HG02610 (cell line): ENCODE measurements around the gene RIPK3.
A peak's percentile ranks its signal among the peaks of the same experiment; 100 is the strongest.
"Not testable (repeated sequence)": the region's sequence is repeated elsewhere in the genome, so short reads cannot be mapped to it uniquely, and the experiment has no call there.

ENCODE experiments used
- ATAC-seq: cut with Tn5 transposase; IDR thresholded peaks from one replicate; pipeline ENCODE4 v1.9.1; 2021; ENCODE audit warnings: mild to moderate bottlenecking, moderate library complexity; ENCODE audit not compliant: unreplicated experiment

The RIPK3 gene

GRCh38 chr14:24339284-24340151 is at the start of gene RIPK3:
Gene RIPK3 (minus strand): TSS chr14:24339991. CDS start chr14:24339826, 165 bp downstream.
- peak; percentile 87 for ATAC-seq

DNA sequence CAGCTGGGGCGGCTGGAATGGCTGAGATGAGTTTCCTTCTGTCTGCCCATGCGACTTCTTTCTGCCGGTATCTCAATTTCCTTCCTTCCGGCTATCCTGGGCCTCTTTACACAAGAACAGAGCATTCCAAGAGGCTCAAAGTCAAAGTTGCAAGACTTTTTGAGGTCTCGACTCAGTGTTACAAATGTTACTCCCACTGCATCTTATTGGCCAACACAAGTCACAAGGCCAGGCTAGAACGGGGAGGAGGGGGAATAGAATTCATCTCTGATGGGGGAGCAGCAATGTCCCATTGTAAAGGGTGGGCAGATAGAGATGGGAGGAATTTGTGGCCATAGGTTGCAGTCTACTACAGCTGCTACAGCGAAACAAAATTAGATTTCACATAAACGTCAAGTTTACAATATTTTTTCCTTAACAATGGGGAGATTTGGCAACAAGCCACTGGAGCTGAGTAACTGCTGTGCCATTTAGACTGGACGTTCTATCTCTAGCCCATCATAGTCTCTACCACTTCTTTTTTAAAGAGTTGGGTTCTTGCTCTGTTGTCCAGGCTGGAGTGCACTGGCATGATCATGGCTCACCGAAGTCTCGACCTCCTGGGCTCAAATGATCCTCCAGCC is 49.5 kb upstream of the RIPK3 start:
- ATAC-seq: no peak

DNA sequence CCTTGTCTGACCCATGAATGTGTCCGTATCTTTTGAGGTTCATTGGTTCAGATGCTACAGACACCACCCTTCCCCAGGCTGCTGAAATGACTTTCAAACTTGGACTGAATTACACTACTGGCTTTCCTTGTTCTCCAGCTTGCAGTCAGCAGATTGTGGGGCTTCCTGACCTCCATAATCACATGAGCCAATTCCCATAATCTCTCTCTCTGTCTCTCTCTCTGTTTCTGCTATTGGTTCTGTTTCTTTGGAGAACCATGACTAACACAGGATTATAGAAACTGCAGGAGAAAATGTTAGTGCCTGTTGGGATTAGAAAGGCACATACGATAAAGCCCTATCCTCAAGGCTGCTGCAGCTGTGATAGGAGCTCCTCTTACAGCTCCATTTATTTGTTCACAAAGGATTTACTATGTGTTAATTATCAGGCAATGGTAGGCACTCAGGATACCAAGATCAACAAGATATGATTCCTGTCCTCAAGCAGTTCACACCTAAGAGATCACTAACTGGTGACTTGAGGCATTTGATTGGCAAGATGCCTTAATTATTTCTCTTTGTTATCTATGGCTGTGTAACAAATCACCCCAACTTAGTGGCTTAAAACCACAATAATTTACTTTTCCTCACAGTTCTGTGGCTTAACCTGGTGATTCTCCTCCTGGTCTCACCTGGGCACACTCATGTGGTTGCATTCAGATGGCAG is 48.8 kb upstream of the RIPK3 start:
- no peak for ATAC-seq

DNA sequence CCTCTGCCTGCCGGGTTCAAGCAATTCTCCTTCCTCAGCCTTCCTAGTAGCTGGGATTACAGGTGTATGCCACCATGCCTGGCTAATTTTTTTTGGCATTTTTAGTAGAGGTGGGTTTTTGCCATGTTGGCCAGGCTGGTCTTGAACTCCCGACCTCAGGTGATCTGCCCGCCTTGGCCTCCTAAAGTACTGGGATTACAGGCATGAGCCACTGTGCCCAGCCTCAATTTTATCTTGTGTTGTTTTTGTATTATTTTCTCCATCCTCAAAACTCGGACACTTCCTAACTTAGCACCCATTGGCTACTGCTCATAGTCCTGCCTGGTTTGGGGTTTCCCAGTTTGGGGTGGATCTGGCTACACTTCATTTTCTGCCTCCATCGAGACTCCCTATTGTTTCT is 47.8 kb upstream of the RIPK3 start:
- ATAC-seq: not testable (repeated sequence)

GRCh38 chr14:24387009-24387345 is 47.2 kb upstream of the RIPK3 start:
- no peak for ATAC-seq

GRCh38 chr14:24385524-24385923 is 45.7 kb upstream of the RIPK3 start:
- ATAC-seq: no peak

- ATAC-seq: no peak
Measured at GRCh38 chr14:24384169-24384568, 44.4 kb upstream of the RIPK3 start.

GRCh38 chr14:24382064-24382371 is 42.2 kb upstream of the RIPK3 start:
- ATAC-seq: no peak

- no peak for ATAC-seq
Measured at GRCh38 chr14:24381363-24382063, 41.7 kb upstream of the RIPK3 start.

DNA sequence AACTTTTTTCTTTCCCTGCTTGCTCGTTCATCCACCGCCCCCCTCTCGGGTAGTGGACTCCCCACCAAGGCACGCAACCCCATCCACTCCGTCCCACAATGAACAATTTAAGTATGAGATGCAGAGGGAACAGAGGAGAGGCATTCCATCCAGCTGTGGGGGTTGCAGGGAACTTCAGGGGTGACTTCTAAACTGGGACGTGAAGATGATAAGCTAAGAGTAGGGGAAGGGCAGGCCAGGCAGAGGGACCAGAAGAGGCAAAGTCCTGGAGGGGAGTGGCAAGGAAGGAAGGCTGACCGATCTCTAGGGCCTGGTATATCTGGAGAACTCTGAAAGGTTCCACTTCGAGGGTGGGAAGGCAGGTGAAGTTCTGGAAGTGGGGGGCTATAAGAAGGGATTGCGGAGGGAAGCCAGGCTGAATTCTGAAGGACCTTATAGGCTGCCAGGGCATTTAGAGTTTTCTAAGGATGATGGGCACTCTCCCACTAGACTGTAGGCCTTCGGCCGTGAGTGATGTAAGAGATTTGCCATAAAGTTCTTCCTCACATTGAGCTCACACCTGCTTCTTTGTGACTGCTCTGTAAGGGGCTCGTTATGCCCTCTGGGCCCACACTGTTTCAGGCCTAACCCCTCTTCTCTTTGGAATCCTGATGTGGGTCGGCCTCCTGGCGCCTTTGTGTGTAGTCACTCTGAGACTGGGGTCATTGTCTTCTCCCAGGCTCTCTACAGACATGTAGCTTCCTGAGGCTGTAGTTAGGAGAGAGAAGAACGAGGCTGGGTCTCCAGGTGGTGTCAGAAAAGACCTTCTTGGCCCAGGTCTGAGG is 40.3 kb upstream of the RIPK3 start:
- no peak for ATAC-seq

- no peak for ATAC-seq
Measured at GRCh38 chr14:24378981-24379906, 39.5 kb upstream of the RIPK3 start.

DNA sequence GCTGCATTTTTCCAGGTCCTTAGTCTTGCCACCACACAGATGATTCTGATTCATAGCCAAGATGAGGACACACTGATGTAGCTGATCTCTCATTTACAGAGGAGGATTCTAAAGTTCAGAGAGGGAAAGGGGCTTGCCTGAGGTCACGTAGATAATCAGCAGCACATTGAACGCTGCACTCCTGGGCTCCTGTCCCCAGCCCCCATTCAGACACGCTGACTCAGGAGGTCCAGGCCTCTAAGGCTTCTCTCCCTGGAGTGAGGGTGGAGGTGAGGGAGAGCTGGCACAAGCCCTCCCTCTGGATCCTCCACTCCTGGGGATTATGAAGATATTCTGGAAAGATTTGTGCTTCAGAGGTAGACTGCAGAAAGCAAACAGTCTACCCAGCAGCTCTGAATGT is 38.5 kb upstream of the RIPK3 start:
- no peak for ATAC-seq

DNA sequence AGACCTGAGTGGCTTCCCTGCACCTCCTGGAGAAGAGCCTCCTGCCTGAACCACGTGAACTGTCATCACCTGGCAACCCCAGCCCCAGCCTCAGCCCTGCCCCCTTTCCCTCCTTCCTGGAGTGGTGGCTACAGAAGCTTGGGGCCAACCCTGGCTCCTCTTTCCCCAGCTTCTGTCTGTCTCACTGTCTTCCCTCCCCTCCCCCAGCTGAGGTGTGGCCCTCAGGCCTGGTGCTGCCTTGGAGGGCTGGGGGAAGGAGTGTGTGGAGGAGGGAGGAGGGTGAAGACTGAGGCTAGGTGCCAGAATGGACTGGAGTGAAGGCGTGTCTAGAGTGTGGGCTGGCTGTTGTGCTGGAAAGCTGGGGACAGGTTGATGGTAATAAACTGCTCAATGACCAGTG is 37.9 kb upstream of the RIPK3 start:
- no peak for ATAC-seq

- no peak for ATAC-seq
Measured at GRCh38 chr14:24377126-24377525, 37.3 kb upstream of the RIPK3 start.

DNA sequence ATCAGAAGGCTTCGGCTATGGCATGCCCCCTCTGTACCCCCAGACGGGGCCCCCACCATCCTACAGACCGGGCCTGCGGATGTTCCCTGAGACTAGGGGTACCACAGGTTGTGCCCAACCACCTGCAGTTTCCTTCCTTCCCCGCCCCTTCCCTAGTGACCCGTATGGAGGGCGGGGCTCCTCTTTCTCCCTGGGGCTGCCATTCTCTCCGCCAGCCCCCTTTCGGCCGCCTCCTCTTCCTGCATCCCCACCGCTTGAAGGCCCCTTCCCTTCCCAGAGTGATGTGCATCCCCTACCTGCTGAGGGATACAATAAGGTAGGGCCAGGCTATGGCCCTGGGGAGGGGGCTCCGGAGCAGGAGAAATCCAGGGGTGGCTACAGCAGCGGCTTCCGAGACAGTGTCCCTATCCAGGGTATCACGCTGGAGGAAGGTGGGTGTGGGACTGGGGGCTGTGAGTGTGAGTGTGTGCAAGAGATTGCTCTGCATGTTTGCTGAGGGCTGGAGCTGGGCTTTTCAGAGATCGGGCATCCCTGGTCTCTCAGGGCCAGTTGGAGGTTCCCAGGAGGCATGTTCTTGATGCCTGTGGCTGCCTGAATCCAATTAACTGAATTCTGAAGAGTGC is 36.8 kb upstream of the RIPK3 start:
- ATAC-seq: no peak

GRCh38 chr14:24372701-24373416 is 33.1 kb upstream of the RIPK3 start:
- no peak for ATAC-seq

GRCh38 chr14:24371605-24372004 is 31.8 kb upstream of the RIPK3 start:
- not testable (repeated sequence) for ATAC-seq

DNA sequence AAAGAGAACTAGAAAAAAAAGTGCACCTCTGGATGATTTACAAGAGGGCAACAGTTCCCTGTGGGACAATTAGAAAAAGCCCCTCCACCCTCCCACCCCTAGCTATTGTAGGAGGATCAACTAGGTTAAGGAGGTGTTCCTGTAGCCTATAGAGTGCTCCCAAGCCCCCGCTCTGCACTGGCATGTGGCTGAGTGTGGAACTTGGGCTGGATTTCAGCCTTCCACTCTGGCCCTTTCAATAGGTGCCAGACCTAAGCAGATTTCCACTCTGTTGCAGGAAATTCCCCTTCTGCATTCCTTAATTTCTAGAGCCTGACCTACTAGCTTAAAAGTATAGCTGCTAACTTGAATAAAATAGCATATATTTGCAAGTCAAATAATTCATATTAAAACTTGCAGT is 31.0 kb upstream of the RIPK3 start:
- ATAC-seq: no peak
